ENCODE data around the gene PRSS53. TPM values are rescaled to one million over a fixed set of nuclear protein-coding genes. Genes with fewer than 3 reads are reported as not detected.
"Not testable (repeated sequence)": the region's sequence is repeated elsewhere in the genome, so short reads cannot be mapped to it uniquely, and the experiment has no call there.

Gene PRSS53
- polyA plus RNA-seq, 2 donors: 1.00 to 2.9 TPM

DNA sequence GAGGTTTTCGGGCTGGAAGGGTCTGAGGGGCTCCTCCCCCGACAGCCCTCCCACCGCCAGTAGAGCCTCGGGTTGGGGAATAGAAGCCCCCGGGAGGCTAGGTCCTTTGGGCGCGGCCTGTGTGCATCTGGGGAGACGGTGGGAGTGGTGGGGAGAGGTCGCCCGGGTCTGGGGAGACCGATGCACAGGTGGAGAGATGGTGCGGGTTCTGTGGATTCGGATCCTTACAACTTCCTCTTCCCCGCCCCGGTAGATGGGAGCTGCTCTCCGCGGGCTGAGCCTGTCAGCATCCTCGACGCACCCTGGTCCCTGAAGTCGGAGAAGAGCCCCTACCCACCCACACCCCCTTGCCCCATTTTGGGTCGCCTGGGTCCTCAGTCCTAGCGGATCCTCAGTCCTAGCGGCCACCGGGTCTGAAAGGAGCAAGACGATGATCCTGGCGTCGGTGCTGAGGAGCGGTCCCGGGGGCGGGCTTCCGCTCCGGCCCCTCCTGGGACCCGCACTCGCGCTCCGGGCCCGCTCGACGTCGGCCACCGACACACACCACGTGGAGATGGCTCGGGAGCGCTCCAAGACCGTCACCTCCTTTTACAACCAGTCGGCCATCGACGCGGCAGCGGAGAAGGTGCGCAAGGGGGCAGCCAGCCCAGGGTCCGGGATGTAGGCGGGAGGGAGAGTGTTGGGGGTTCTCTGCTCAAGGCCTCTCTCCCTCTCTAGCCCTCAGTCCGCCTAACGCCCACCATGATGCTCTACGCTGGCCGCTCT is 20.2 kb upstream of the PRSS53 start:
- 37 to 41% methylated on average over 53 to 57 of the region's 57 CpGs for WGBS, 2 donors

DNA sequence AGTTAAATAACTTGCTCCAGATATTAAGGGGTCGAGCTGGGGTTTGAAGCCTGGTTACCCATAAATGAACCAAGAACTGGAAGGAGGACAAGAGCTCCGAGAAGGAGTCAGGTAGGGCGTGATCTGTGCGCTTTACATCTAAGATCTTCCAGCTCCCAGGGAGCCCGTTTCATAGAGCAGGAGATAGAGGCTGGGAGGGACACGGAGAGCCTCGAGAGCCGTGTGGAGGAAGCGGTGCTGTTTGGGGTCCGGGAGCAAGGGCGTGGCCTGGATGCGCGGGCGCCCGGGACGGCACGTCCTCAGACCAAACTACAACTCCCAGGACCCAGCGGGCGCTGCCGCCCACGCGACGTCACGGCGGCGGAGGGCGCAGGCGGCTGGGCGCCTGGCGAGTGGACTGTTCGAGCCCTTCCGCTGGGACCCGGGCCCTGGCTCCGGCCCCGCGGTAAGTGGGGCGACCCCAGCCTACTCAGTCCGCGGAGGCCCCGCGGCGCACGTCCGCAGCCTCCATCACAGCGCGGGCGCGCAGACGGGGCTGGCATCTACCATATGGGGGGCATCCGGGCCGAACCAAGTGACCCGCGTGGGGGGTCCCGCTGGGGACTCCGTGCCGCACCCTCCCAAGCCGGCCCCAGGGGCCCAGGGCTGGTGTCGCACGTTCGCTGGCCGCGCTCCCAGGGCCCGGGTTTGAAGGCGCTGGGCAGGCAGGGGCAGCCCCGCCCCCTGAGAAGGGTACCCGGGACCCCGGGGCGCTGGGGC is 19.5 kb upstream of the PRSS53 start, which contains the start of gene BCKDK:
Gene BCKDK (plus strand): TSS at position 352 of the 759 bp plus-strand sequence. CDS start 838 bp downstream, outside the sequence.
- Histone ChIP-seq H3K9me3 (ENCODE audit: control insufficient read depth in 2 of 2, insufficient read depth in 1 of 2, low read depth in 1 of 2, low read length in 1 of 2) (no peaks in the 10 kb centered on the region), H3K4me3 (ENCODE audit: low read depth in 1 of 2, low read length in 2 of 2) (peak within 1 kb of the TSS; percentile 65 to 94), H3K27me3 (ENCODE audit: control insufficient read depth in 1 of 2, insufficient read depth in 2 of 2, low read length in 2 of 2) (no peaks in the 10 kb centered on the region), H3K4me1 (ENCODE audit: control insufficient read depth in 2 of 2, insufficient read depth in 2 of 2, low read length in 1 of 2) (peaks cover 3 to 27% of the 10 kb centered on the region in 2 donors), H3K36me3 (ENCODE audit: control insufficient read depth in 2 of 2, insufficient read depth in 2 of 2, low read length in 1 of 2) (peaks cover 12 to 26% of the 10 kb centered on the region in 2 donors), H3K27ac (ENCODE audit: low read depth in 2 of 2, low read length in 1 of 2) (peak within 1 kb of the TSS; percentile 70 to 88)
- WGBS, 2 donors: 3 to 5% methylated on average over 53 to 68 of the region's 68 CpGs

More for the DNA sequence above, 20.2 kb upstream of the PRSS53 start:
- Histone ChIP-seq H3K27me3 (ENCODE audit: control insufficient read depth in 1 of 2, insufficient read depth in 2 of 2, low read length in 2 of 2) (no peaks in the 10 kb centered on the region), H3K4me3 (ENCODE audit: low read depth in 1 of 2, low read length in 2 of 2) (peak overlapping the region; percentile 65 to 94), H3K27ac (ENCODE audit: low read depth in 2 of 2, low read length in 1 of 2) (peak overlapping the region; percentile 70 to 88), H3K9me3 (ENCODE audit: control insufficient read depth in 2 of 2, insufficient read depth in 1 of 2, low read depth in 1 of 2, low read length in 1 of 2) (no peaks in the 10 kb centered on the region), H3K4me1 (ENCODE audit: control insufficient read depth in 2 of 2, insufficient read depth in 2 of 2, low read length in 1 of 2) (peaks cover 3 to 29% of the 10 kb centered on the region in 2 donors), H3K36me3 (ENCODE audit: control insufficient read depth in 2 of 2, insufficient read depth in 2 of 2, low read length in 1 of 2) (peaks cover 12 to 26% of the 10 kb centered on the region in 2 donors)

DNA sequence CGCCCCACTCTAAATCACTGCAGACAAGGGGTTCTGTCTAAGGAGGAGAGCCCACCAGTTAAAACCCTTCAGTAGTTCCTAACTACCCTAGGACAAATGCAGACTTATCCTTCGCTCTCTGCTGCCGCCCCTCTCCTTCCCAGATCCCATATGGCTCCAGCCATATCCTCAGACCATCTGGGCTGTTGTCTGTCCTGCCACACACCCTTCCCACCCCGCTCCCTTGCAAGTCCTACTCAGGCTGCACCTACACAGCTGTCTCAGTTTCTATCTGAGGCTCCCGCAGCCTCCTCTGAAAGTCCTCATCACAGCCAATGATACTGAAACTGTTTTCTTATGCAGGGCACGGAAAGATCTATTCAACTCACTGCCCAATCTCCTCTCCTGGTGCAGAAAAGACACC is 18.7 kb upstream of the PRSS53 start:
- Histone ChIP-seq H3K4me3 (ENCODE audit: low read depth in 1 of 2, low read length in 2 of 2) (no peak overlapping the region), H3K9me3 (ENCODE audit: control insufficient read depth in 2 of 2, insufficient read depth in 1 of 2, low read depth in 1 of 2, low read length in 1 of 2) (no peaks in the 10 kb centered on the region), H3K36me3 (ENCODE audit: control insufficient read depth in 2 of 2, insufficient read depth in 2 of 2, low read length in 1 of 2) (peaks cover 12 to 26% of the 10 kb centered on the region in 2 donors), H3K4me1 (ENCODE audit: control insufficient read depth in 2 of 2, insufficient read depth in 2 of 2, low read length in 1 of 2) (peaks cover 3 to 27% of the 10 kb centered on the region in 2 donors), H3K27me3 (ENCODE audit: control insufficient read depth in 1 of 2, insufficient read depth in 2 of 2, low read length in 2 of 2) (no peaks in the 10 kb centered on the region), H3K27ac (ENCODE audit: low read depth in 2 of 2, low read length in 1 of 2) (peak overlapping the region in 1 of 2 donors; percentile 6)
- 86 to 92% methylated on average over 6 of the region's 6 CpGs for WGBS, 2 donors

DNA sequence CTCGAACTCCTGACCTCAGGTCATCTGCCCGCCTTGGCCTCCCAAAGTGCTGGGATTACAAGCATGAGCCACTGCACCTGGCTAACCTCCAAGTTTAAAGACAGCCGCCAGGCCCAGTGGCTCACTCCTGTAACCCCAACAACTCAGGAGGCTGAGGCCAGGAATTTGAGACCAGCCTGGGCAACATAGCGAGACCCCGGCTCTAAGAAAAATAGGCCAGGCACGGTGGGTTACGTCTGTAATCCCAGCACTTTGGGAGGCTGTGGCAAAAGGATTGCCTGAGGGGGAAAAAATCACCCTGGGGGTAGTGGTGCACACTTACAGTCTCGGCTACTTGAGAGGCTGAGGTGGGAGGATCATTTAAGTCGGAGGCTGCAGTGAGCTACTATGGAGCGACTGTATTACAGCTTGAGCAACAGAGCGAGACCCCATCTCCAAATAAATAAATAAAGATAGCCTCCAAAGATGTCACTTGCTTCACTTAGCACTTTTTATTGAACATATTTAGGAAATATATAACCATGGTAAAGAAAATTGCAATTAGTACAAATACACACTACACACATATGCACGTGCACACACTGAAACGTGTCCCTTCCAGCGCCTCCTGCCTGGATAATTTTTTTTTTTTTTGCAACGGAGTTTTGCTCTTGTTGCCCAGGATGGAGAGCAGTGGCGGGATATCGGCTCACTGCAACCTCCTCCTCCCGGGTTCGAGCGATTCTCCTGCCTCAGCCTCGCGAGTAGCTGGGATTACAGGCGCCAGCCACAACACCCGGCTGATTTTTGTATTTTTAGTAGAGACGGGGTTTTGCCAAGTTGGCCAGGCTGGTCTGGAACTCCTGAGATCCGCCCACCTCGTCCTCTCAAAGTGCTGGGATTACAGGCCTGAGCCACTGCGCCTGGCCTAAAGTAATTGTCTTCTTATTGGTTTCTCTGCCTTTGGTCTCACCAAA is 18.0 kb upstream of the PRSS53 start:
- H3K9me3 ChIP-seq (ENCODE audit: control insufficient read depth in 2 of 2, insufficient read depth in 1 of 2, low read depth in 1 of 2, low read length in 1 of 2): no peaks in the 10 kb centered on the region
- H3K4me3 ChIP-seq (ENCODE audit: low read depth in 1 of 2, low read length in 2 of 2): no peak overlapping the region
- H3K36me3 ChIP-seq (ENCODE audit: control insufficient read depth in 2 of 2, insufficient read depth in 2 of 2, low read length in 1 of 2): peaks cover 7 to 21% of the 10 kb centered on the region in 2 donors
- 89 to 90% methylated on average over 28 of the region's 28 CpGs for WGBS, 2 donors
- no peaks in the 10 kb centered on the region for H3K27me3 ChIP-seq (ENCODE audit: control insufficient read depth in 1 of 2, insufficient read depth in 2 of 2, low read length in 2 of 2)
- H3K27ac ChIP-seq (ENCODE audit: low read depth in 2 of 2, low read length in 1 of 2): peak overlapping the region in 1 of 2 donors; percentile 6
- H3K4me1 ChIP-seq (ENCODE audit: control insufficient read depth in 2 of 2, insufficient read depth in 2 of 2, low read length in 1 of 2): peaks cover 3 to 21% of the 10 kb centered on the region in 2 donors

DNA sequence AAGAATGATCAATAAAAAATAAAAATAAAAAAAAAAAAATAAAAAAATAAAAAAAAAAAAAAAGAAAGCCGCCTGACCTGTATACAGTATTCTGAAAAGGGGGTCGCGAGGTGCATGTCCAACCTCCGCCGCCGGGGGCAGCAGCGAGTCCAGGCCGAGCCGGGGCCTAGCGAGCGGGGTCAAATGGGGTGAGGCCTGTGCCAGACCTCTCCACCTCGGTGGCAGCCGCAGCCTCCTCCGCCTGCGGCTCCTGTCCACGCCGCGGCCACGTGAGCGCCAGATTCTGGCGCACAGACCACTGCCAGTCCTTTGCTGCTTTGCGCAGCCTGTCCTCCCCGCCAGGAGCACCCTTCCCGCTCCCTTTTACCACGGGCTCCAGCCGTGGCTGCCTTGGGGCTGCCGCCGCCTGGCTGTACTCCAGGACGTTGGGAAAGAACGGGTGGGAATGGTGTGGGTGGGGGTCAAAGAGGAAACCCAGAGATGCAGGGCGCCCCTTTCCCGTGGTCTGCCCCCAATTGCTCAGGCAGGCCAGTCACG is 17.0 kb upstream of the PRSS53 start:
- peaks cover 3 to 15% of the 10 kb centered on the region in 2 donors for H3K4me1 ChIP-seq (ENCODE audit: control insufficient read depth in 2 of 2, insufficient read depth in 2 of 2, low read length in 1 of 2)
- no peaks in the 10 kb centered on the region for H3K9me3 ChIP-seq (ENCODE audit: control insufficient read depth in 2 of 2, insufficient read depth in 1 of 2, low read depth in 1 of 2, low read length in 1 of 2)
- WGBS, 2 donors: 12 to 15% methylated on average over 32 to 33 of the region's 33 CpGs
- H3K36me3 ChIP-seq (ENCODE audit: control insufficient read depth in 2 of 2, insufficient read depth in 2 of 2, low read length in 1 of 2): peaks cover 6 to 12% of the 10 kb centered on the region in 2 donors
- H3K27ac ChIP-seq (ENCODE audit: low read depth in 2 of 2, low read length in 1 of 2): peak overlapping the region in 1 of 2 donors; percentile 8
- H3K4me3 ChIP-seq (ENCODE audit: low read depth in 1 of 2, low read length in 2 of 2): no peak overlapping the region
- no peaks in the 10 kb centered on the region for H3K27me3 ChIP-seq (ENCODE audit: control insufficient read depth in 1 of 2, insufficient read depth in 2 of 2, low read length in 2 of 2)

DNA sequence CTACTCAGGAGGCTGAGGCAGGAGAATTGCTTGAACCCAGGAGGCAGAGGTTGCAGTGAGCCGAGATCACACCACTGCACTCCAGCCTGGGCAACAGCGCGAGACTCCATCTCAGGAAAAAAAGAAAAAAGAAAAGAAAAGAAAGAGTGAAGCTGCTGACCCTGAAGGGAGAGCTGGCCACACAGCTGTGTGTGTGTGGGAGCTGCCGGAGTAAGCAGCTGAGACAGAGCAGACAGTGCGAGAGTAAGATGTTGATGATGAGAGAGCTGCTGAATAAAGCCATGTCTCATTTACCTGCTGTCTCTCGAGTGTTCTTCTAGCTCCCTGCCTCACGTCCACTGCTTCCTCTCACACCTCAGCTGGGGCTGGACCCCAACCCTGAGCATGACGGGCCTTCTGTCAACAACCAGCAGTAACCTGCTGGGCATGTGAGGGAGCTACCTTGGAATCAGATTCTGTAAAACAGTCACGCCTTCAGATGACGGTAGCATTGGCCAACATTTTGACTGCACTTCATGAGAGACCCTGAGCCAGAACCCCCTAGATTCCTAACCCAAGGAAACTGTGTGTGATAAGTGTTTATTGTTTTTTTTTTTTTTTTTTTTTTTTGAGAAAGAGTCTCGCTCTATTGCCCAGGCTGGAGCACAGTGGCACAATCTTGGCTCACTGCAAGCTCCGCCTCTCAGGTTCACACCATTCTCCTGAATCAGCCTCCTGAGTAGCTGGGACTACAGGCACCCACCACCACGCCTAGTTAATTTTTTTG is 12.3 kb upstream of the PRSS53 start:
- H3K9me3 ChIP-seq (ENCODE audit: control insufficient read depth in 2 of 2, insufficient read depth in 1 of 2, low read depth in 1 of 2, low read length in 1 of 2); H3K27ac ChIP-seq (ENCODE audit: low read depth in 2 of 2, low read length in 1 of 2); H3K36me3 ChIP-seq (ENCODE audit: control insufficient read depth in 2 of 2, insufficient read depth in 2 of 2, low read length in 1 of 2); H3K4me1 ChIP-seq (ENCODE audit: control insufficient read depth in 2 of 2, insufficient read depth in 2 of 2, low read length in 1 of 2); H3K27me3 ChIP-seq (ENCODE audit: control insufficient read depth in 1 of 2, insufficient read depth in 2 of 2, low read length in 2 of 2); H3K4me3 ChIP-seq (ENCODE audit: low read depth in 1 of 2, low read length in 2 of 2): not testable (repeated sequence)
- 84 to 88% methylated on average over 13 of the region's 13 CpGs for WGBS, 2 donors

DNA sequence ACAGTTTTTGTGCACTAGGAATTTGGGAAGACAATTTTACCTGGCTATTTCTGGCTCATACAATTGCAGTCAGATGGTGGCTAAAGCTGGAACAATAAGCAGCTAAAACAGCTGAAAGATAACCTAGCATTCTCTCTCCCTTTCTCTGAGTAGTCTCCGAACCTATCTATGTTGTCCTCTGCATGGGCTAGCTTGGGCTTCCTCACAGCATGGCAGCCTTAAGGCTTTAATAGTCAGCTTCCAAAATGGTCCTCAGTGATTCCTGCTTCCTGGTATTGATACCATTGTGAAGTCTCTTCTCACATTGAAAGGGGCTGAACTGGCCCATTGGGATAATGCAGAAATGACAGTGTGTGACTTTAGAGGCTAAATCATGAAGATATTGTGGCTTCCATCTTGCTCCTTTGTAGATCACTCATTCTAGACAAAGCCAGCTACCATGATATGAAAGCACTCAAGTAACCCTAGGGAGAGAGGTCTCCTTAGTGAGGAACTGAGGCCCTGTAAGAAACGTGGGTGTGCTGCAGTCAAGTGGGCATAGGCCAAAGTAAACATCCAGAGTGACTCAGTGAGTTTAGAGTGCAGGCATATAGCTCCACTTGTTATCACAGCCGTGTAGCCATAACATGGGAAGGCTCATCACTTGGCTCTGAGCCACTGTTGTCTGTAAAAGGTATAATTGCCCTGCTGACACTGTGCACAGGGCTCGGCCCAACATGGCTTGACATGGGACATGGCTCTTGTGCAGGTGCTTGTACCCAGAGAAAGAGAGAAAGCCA is 11.3 kb upstream of the PRSS53 start:
- H3K4me1 ChIP-seq (ENCODE audit: control insufficient read depth in 2 of 2, insufficient read depth in 2 of 2, low read length in 1 of 2): no peaks in the 10 kb centered on the region
- WGBS, 2 donors: 65 to 68% methylated on average over 4 of the region's 4 CpGs

More for the DNA sequence above, 11.3 kb upstream of the PRSS53 start:
- Histone ChIP-seq H3K9me3 (ENCODE audit: control insufficient read depth in 2 of 2, insufficient read depth in 1 of 2, low read depth in 1 of 2, low read length in 1 of 2) (no peaks in the 10 kb centered on the region), H3K27ac (ENCODE audit: low read depth in 2 of 2, low read length in 1 of 2) (no peak overlapping the region), H3K4me3 (ENCODE audit: low read depth in 1 of 2, low read length in 2 of 2) (no peak overlapping the region), H3K36me3 (ENCODE audit: control insufficient read depth in 2 of 2, insufficient read depth in 2 of 2, low read length in 1 of 2) (no peaks in the 10 kb centered on the region), H3K27me3 (ENCODE audit: control insufficient read depth in 1 of 2, insufficient read depth in 2 of 2, low read length in 2 of 2) (no peaks in the 10 kb centered on the region)

Data from esophagus (tissue), 2 donors.